Astrocyte of the spinal cord (primary cell): Measurements from ENCODE around the gene RIMBP2.

Experiments used
- DNase-seq: peaks from one replicate; pipeline ENCODE4 v3.0.0; 2011; ENCODE audit warnings: low read depth, low spot score
- H3K4me3 ChIP-seq: 2 replicates; pipeline ENCODE4 v1.5.1; 2011; ENCODE audit warnings: low read depth, mild to moderate bottlenecking, low read length, moderate library complexity
- CTCF ChIP-seq: IDR thresholded peaks from 2 replicates; pipeline ENCODE4 v1.5.1; 2012; ENCODE audit warnings: low read depth, mild to moderate bottlenecking, low read length, inconsistent platforms
- in situ Hi-C: cut with HindIII; loops from 2 replicates; pipeline ENCODE4 v1.10.0; 2017; ENCODE audit warnings: low sequenced_read_pairs

The RIMBP2 gene

GRCh38 chr12:130458341-130458740 lies 257.8 kb downstream of the RIMBP2 start:
- no peak for TF ChIP-seq CTCF
- in situ Hi-C loops = no loop called here
- H3K4me3 ChIP-seq = no peak overlapping the region
- no peak for DNase-seq

GRCh38 chr12:130457215-130457614 lies 258.9 kb downstream of the RIMBP2 start:
- DNase-seq = no peak
- H3K4me3 ChIP-seq = no peak overlapping the region
- no peak for TF ChIP-seq CTCF
- in situ Hi-C loops = no loop called here

GRCh38 chr12:130456375-130457199 lies 259.5 kb downstream of the RIMBP2 start:
- no peak for DNase-seq
- in situ Hi-C loops = no loop called here
- TF ChIP-seq CTCF = no peak
- no peak overlapping the region for H3K4me3 ChIP-seq

- in situ Hi-C loops = no loop called here
- no peak for TF ChIP-seq CTCF
- H3K4me3 ChIP-seq = no peak overlapping the region
- DNase-seq = no peak
These were observed 260.9 kb downstream of the RIMBP2 start for GRCh38 chr12:130455161-130455560.

GRCh38 chr12:130454296-130454695 lies 261.8 kb downstream of the RIMBP2 start:
- no peak for TF ChIP-seq CTCF
- in situ Hi-C loops = no loop called here
- H3K4me3 ChIP-seq = no peak overlapping the region
- DNase-seq = no peak

- no peak overlapping the region for H3K4me3 ChIP-seq
- no peak for TF ChIP-seq CTCF
- no peak for DNase-seq
- in situ Hi-C loops = no loop called here
These were observed 263.6 kb downstream of the RIMBP2 start for GRCh38 chr12:130452546-130452945.
